MM.1S (cell line): ENCODE results near the gene BABAM1.
A peak's percentile ranks its signal among the peaks of the same experiment; 100 is the strongest.

Experiments used
- DNase-seq: peaks from one replicate; pipeline ENCODE4 v3.0.0-alpha.2; 2015
- H2AFZ ChIP-seq: fragments of 300-600 bp; sonication (generic); 2 replicates; pipeline ENCODE4 v1.6.0; 2016; ENCODE audit warnings: antibody characterized with exemption, low read length
- H3F3A ChIP-seq: fragments of 300-600 bp; sonication (generic); 2 replicates; pipeline ENCODE4 v1.6.1; 2016; ENCODE audit warnings: mild to moderate bottlenecking, antibody characterized with exemption, low read length, moderate library complexity, mixed read lengths; ENCODE audit not compliant: insufficient read depth
- H3K27ac ChIP-seq: fragments of 300-600 bp; sonication (generic); 2 replicates; pipeline ENCODE4 v1.5.1; 2016; ENCODE audit warnings: mild to moderate bottlenecking, low read length
- H3K27me3 ChIP-seq: fragments of 300-600 bp; sonication (generic); replicated peaks from 2 replicates; pipeline ENCODE4 v1.6.0; 2016; ENCODE audit warnings: low read length; ENCODE audit not compliant: insufficient read depth
- H3K36me3 ChIP-seq: fragments of 300-600 bp; sonication (generic); replicated peaks from 2 replicates; pipeline ENCODE4 v1.6.1; 2016; ENCODE audit warnings: mild to moderate bottlenecking, low read length, mixed read lengths; ENCODE audit not compliant: insufficient read depth
- H3K4me1 ChIP-seq: fragments of 300-600 bp; sonication (generic); 2 replicates; pipeline ENCODE4 v1.6.1; 2016; ENCODE audit warnings: low read length, mixed read lengths
- H3K4me2 ChIP-seq: fragments of 300-600 bp; sonication (generic); 2 replicates; pipeline ENCODE4 v1.6.0; 2016; ENCODE audit warnings: low read depth, low read length
- H3K4me3 ChIP-seq: fragments of 300-600 bp; sonication (generic); 2 replicates; pipeline ENCODE4 v1.5.1; 2016; ENCODE audit warnings: low read length, mixed read lengths
- H3K79me2 ChIP-seq: fragments of 300-600 bp; sonication (generic); 2 replicates; pipeline ENCODE4 v1.6.1; 2016; ENCODE audit warnings: mixed run types, low read length, mixed read lengths
- H3K9ac ChIP-seq: fragments of 300-600 bp; sonication (generic); 2 replicates; pipeline ENCODE4 v1.6.1; 2016; ENCODE audit warnings: low read length, mixed read lengths
- H3K9me2 ChIP-seq: fragments of 300-600 bp; sonication (generic); replicated peaks from 2 replicates; pipeline ENCODE4 v1.6.1; 2016; ENCODE audit warnings: mild to moderate bottlenecking, low read length, mixed read lengths; ENCODE audit not compliant: insufficient read depth
- H3K9me3 ChIP-seq: fragments of 300-600 bp; sonication (generic); replicated peaks from 2 replicates; pipeline ENCODE4 v1.6.1; 2016; ENCODE audit warnings: mild to moderate bottlenecking, low read length, mixed read lengths; ENCODE audit not compliant: insufficient read depth
- H4K20me1 ChIP-seq: fragments of 300-600 bp; sonication (generic); 2 replicates; pipeline ENCODE4 v1.6.1; 2016; ENCODE audit warnings: mild to moderate bottlenecking, low read length, moderate library complexity, mixed read lengths; ENCODE audit not compliant: insufficient read depth
- EZH2 ChIP-seq: fragments of 300-600 bp; sonication (generic); optimal IDR thresholded peaks from 2 replicates; pipeline ENCODE3; 2017; ENCODE audit warnings: low read depth, mild to moderate bottlenecking, antibody characterized with exemption, low read length, mixed read lengths
- EZH2phosphoT487 ChIP-seq: fragments of 300-600 bp; sonication (generic); IDR thresholded peaks from 2 replicates; pipeline ENCODE4 v1.6.1; 2018; ENCODE audit warnings: antibody characterized with exemption, low read length
- TF ChIP-seq, protein P1 (sequence below): fragments of 300-600 bp; sonication (generic); IDR thresholded peaks from 2 replicates; pipeline ENCODE4 v1.5.1; 2016; ENCODE audit warnings: antibody characterized with exemption, low read length, mixed read lengths

BABAM1 gene

DNA sequence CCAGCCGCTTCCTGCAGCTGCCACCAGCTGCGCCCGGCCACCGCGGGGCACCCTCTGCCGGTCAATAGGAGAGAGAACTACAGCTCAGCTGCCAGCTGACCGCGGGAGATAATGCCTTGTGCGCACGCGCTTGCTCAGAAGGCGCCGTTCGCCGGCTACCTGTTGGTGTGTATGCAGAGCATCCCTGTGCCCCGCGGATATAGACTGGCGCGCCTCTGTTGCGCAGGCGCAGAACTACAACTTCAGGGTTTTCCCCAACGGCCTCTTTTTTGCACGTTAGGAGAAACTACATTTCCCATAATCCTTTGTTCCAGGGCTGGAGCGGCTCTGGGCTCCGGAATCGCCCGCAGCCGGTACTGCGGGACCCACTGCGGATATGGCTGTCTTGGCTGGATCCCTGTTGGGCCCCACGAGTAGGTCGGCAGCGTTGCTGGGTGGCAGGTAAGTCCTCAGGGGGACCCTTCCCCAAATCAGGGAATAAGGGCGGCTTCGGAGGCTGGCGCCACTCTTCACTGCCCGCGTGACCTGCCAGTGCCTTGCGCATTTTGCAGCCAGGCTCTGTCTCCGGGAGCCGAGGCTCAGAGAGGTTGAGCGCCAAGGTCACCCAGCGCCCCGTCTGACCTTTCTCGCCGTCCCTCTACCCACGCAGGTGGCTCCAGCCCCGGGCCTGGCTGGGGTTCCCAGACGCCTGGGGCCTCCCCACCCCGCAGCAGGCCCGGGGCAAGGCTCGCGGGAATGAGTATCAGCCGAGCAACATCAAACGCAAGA, 38.5 kb downstream of the BABAM1 start, which contains the start of gene MRPL34:
Gene MRPL34, plus strand, starts transcription at position 356 of the 768 bp plus-strand sequence. Its CDS starts 21 bp downstream, at position 377.
- Histone ChIP-seq H2AFZ (peak within 1 kb of the TSS; percentile 85), H3K9ac (peak within 1 kb of the TSS; percentile 85), H4K20me1 (no peaks in the 10 kb centered on the region), H3K4me2 (peak within 1 kb of the TSS; percentile 97), H3K27me3 (no peaks in the 10 kb centered on the region), H3K36me3 (no peaks in the 10 kb centered on the region), H3F3A (peaks cover 24% of the 10 kb centered on the region), H3K79me2 (peaks cover 33% of the 10 kb centered on the region), H3K27ac (peak within 1 kb of the TSS; percentile 92), H3K9me2 (no peaks in the 10 kb centered on the region), H3K4me1 (peaks cover 23% of the 10 kb centered on the region), H3K9me3 (no peaks in the 10 kb centered on the region), H3K4me3 (peak within 1 kb of the TSS; percentile 85)
- TF ChIP-seq, protein P1, sequence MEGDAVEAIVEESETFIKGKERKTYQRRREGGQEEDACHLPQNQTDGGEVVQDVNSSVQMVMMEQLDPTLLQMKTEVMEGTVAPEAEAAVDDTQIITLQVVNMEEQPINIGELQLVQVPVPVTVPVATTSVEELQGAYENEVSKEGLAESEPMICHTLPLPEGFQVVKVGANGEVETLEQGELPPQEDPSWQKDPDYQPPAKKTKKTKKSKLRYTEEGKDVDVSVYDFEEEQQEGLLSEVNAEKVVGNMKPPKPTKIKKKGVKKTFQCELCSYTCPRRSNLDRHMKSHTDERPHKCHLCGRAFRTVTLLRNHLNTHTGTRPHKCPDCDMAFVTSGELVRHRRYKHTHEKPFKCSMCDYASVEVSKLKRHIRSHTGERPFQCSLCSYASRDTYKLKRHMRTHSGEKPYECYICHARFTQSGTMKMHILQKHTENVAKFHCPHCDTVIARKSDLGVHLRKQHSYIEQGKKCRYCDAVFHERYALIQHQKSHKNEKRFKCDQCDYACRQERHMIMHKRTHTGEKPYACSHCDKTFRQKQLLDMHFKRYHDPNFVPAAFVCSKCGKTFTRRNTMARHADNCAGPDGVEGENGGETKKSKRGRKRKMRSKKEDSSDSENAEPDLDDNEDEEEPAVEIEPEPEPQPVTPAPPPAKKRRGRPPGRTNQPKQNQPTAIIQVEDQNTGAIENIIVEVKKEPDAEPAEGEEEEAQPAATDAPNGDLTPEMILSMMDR = peak; percentile 93
- TF ChIP-seq EZH2phosphoT487 = no peak
- peak; percentile 100 for DNase-seq

DNA sequence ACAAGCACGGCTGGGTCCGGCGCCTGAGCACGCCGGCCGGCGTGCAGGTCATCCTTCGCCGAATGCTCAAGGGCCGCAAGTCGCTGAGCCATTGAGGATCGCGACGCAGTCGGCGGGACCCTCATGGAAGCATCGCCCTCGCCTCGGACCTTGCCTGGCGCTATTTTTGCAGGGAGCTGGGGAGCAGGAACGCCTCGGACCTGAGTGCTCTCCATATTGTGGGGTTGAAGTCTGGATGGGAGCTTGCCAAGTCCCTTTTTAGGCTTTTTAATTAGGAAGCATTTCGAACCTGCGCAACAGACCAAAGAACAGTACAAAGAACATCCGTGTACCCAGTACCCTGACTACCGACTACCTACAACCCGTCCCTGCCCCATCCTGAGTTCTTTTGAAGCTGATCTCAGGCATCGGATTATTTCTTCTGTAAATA, 39.1 kb downstream of the BABAM1 start:
- peak overlapping the region; percentile 97 for H3K4me2 ChIP-seq
- H3K79me2 ChIP-seq = peaks cover 39% of the 10 kb centered on the region
- DNase-seq = no peak
- peak overlapping the region; percentile 92 for H3K27ac ChIP-seq
- peaks cover 23% of the 10 kb centered on the region for H3K4me1 ChIP-seq
- H3K36me3 ChIP-seq = no peaks in the 10 kb centered on the region
- no peaks in the 10 kb centered on the region for H3K27me3 ChIP-seq
- peaks cover 24% of the 10 kb centered on the region for H3F3A ChIP-seq
- peak overlapping the region; percentile 85 for H2AFZ ChIP-seq
- H3K9ac ChIP-seq = peak overlapping the region; percentile 85
- H4K20me1 ChIP-seq = no peaks in the 10 kb centered on the region
- no peak for TF ChIP-seq EZH2phosphoT487
- TF ChIP-seq, protein P1 = no peak
- TF ChIP-seq EZH2 = no peak
- H3K9me3 ChIP-seq = no peaks in the 10 kb centered on the region
- H3K9me2 ChIP-seq = no peaks in the 10 kb centered on the region
- H3K4me3 ChIP-seq = peak overlapping the region; percentile 85

DNA sequence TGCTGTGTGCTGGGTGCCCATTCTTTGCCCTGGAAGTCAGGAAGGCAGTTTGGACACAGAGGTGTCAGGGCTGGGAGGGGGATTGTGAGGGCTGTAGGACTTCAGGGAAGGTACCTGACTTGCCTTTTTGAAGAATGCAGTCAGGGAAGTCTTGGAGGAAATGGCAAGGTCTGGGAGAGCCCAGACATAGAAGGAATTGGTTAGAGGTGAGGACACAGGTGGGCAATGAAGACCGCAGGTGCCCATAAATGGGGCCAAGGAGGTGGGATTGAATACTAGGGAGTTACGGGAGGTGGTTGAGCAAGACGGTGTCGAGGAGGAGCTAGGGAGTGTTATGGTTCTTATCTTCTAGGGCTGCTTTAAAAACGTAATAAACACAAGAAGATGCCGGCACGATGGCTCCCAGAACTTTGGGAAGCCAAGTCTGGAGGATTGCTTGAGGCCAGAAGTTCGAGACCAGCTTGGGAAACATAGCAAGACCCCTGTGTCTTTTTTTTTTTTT, 40.7 kb downstream of the BABAM1 start:
- Histone ChIP-seq H3K9me2 (no peaks in the 10 kb centered on the region), H3K4me2 (no peak overlapping the region), H3K36me3 (no peaks in the 10 kb centered on the region), H3K9me3 (no peaks in the 10 kb centered on the region), H3K9ac (no peak overlapping the region), H4K20me1 (no peaks in the 10 kb centered on the region), H2AFZ (no peak overlapping the region), H3K4me3 (no peak overlapping the region), H3K79me2 (peaks cover 56% of the 10 kb centered on the region), H3K27ac (no peak overlapping the region), H3K4me1 (peaks cover 18% of the 10 kb centered on the region), H3F3A (peaks cover 24% of the 10 kb centered on the region), H3K27me3 (no peaks in the 10 kb centered on the region)
- TF ChIP-seq EZH2 = no peak
- DNase-seq = no peak
